ENCODE data around the gene HYAL3. TPM values are rescaled to one million over a fixed set of nuclear protein-coding genes. Genes with fewer than 3 reads are reported as not detected.
"Not testable (repeated sequence)": the region's sequence is repeated elsewhere in the genome, so short reads cannot be mapped to it uniquely, and the experiment has no call there.

The HYAL3 gene
- total RNA-seq, 1 donor from 2014 or later = 8.1 TPM

GRCh38 chr3:50318163-50318562 is 19.0 kb upstream of the HYAL3 start:
- H3K9me3 ChIP-seq = no peaks in the 10 kb centered on the region
- H3K36me3 ChIP-seq = peaks cover 0 to 12% of the 10 kb centered on the region in 2 donors
- intact Hi-C loops (cut with DNase I) = no loop called here
- no peak for DNase-seq (ENCODE audit: extremely low spot score in 2 of 2)
- H3K27me3 ChIP-seq = no peaks in the 10 kb centered on the region
- peak overlapping the region; percentile 13 to 72 for H3K4me3 ChIP-seq
- H3K4me1 ChIP-seq = peaks cover 79% of the 10 kb centered on the region
- H3K27ac ChIP-seq = peak overlapping the region; percentile 74
- no peak for TF ChIP-seq CTCF (IDR thresholded peaks at IDR 0.05)
- no peak for TF ChIP-seq POLR2A (IDR thresholded peaks at IDR 0.05)
- TF ChIP-seq POLR2AphosphoS5 (IDR thresholded peaks at IDR 0.05; ENCODE audit: insufficient read depth in 1 of 2, low read depth in 1 of 2) = no peak

- DNase-seq (ENCODE audit: extremely low spot score in 2 of 2) = no peak
- TF ChIP-seq POLR2AphosphoS5 (IDR thresholded peaks at IDR 0.05; ENCODE audit: insufficient read depth in 1 of 2, low read depth in 1 of 2) (no peak), POLR2A (IDR thresholded peaks at IDR 0.05) (no peak), CTCF (IDR thresholded peaks at IDR 0.05) (no peak)
- intact Hi-C loops (cut with DNase I) = no loop called here
- peaks cover 75% of the 10 kb centered on the region for H3K4me1 ChIP-seq
- H3K27me3 ChIP-seq = no peaks in the 10 kb centered on the region
- H3K9me3 ChIP-seq = no peaks in the 10 kb centered on the region
- peak overlapping the region; percentile 74 for H3K27ac ChIP-seq
- H3K36me3 ChIP-seq = peaks cover 0 to 12% of the 10 kb centered on the region in 2 donors
- peak overlapping the region in 1 of 2 donors; percentile 1 for H3K4me3 ChIP-seq
Measured at GRCh38 chr3:50317300-50317699, 18.1 kb upstream of the HYAL3 start.

- H3K4me1 ChIP-seq = peaks cover 69% of the 10 kb centered on the region
Measured at GRCh38 chr3:50316657-50317242, 17.5 kb upstream of the HYAL3 start.

GRCh38 chr3:50314816-50315215 is 15.6 kb upstream of the HYAL3 start:
- intact Hi-C loops (cut with DNase I) = no loop called here
- TF ChIP-seq POLR2AphosphoS5 (IDR thresholded peaks at IDR 0.05; ENCODE audit: insufficient read depth in 1 of 2, low read depth in 1 of 2) = peak in 1 of 2 donors; percentile 4
- no peak for TF ChIP-seq CTCF (IDR thresholded peaks at IDR 0.05)
- peaks cover 0 to 12% of the 10 kb centered on the region in 2 donors for H3K36me3 ChIP-seq

More at GRCh38 chr3:50316657-50317242, 17.5 kb upstream of the HYAL3 start:
- H3K4me3 ChIP-seq = no peak overlapping the region
- DNase-seq (ENCODE audit: extremely low spot score in 2 of 2) = no peak
- intact Hi-C loops (cut with DNase I) = no loop called here
- H3K36me3 ChIP-seq = peaks cover 0 to 12% of the 10 kb centered on the region in 2 donors
- no peaks in the 10 kb centered on the region for H3K9me3 ChIP-seq
- H3K27ac ChIP-seq = peak overlapping the region; percentile 74
- H3K27me3 ChIP-seq = no peaks in the 10 kb centered on the region
- TF ChIP-seq POLR2AphosphoS5 (IDR thresholded peaks at IDR 0.05; ENCODE audit: insufficient read depth in 1 of 2, low read depth in 1 of 2) (peak; percentile 61 to 73), CTCF (IDR thresholded peaks at IDR 0.05) (no peak)

GRCh38 chr3:50314342-50314741 is 15.1 kb upstream of the HYAL3 start:
- intact Hi-C loops (cut with DNase I) = no loop called here
- H3K4me3 ChIP-seq = no peak overlapping the region
- no peaks in the 10 kb centered on the region for H3K27me3 ChIP-seq
- TF ChIP-seq POLR2A (IDR thresholded peaks at IDR 0.05) (no peak), CTCF (IDR thresholded peaks at IDR 0.05) (no peak), POLR2AphosphoS5 (IDR thresholded peaks at IDR 0.05; ENCODE audit: insufficient read depth in 1 of 2, low read depth in 1 of 2) (peak in 1 of 2 donors; percentile 12)
- H3K27ac ChIP-seq = peak overlapping the region; percentile 63
- H3K4me1 ChIP-seq = peaks cover 59% of the 10 kb centered on the region
- H3K36me3 ChIP-seq = peaks cover 0 to 9% of the 10 kb centered on the region in 2 donors
- H3K9me3 ChIP-seq = no peaks in the 10 kb centered on the region
- DNase-seq (ENCODE audit: extremely low spot score in 2 of 2) = no peak

More at GRCh38 chr3:50314816-50315215, 15.6 kb upstream of the HYAL3 start:
- Histone ChIP-seq H3K4me1 (peaks cover 59% of the 10 kb centered on the region), H3K9me3 (no peaks in the 10 kb centered on the region), H3K27me3 (no peaks in the 10 kb centered on the region), H3K27ac (peak overlapping the region; percentile 63), H3K4me3 (no peak overlapping the region)
- DNase-seq (ENCODE audit: extremely low spot score in 2 of 2) = no peak

- H3K9me3 ChIP-seq; H3K27me3 ChIP-seq; intact Hi-C loops (cut with DNase I); H3K36me3 ChIP-seq; H3K27ac ChIP-seq; DNase-seq (ENCODE audit: extremely low spot score in 2 of 2): not testable (repeated sequence)
- Histone ChIP-seq H3K4me1 (peaks cover 36% of the 10 kb centered on the region), H3K4me3 (peak overlapping the region in 1 of 2 donors; percentile 25)
Measured at GRCh38 chr3:50312041-50312440, 12.8 kb upstream of the HYAL3 start.

All from vagina (tissue), 2 donors.